Colon (tissue), 2 donors: ENCODE results near the gene PRELP.
"Not testable (repeated sequence)": the region's sequence is repeated elsewhere in the genome, so short reads cannot be mapped to it uniquely, and the experiment has no call there.

ENCODE experiments used
- FAIRE-seq: peaks from 2 replicates; lab custom pipeline; 2012; peaks lifted over from hg19 to GRCh38; lab: Jason Lieb, UNC
- donor health status: control.
- donor health status: control.

Gene PRELP

GRCh38 chr1:203454986-203455471 is 20.6 kb upstream of the PRELP start:
- no peak for FAIRE-seq

- no peak for FAIRE-seq
These were observed 19.9 kb upstream of the PRELP start for GRCh38 chr1:203455706-203456105.

- no peak for FAIRE-seq
These were observed 19.0 kb upstream of the PRELP start for GRCh38 chr1:203456577-203456976.

- no peak for FAIRE-seq
These were observed 17.5 kb upstream of the PRELP start for GRCh38 chr1:203458078-203458477.

- FAIRE-seq, result no peak
These were observed 15.9 kb upstream of the PRELP start for GRCh38 chr1:203459671-203460201.

GRCh38 chr1:203461717-203462116 is 13.9 kb upstream of the PRELP start:
- FAIRE-seq, result no peak

GRCh38 chr1:203462143-203462542 is 13.5 kb upstream of the PRELP start:
- FAIRE-seq, result no peak

- FAIRE-seq, result no peak
These were observed 12.7 kb upstream of the PRELP start for GRCh38 chr1:203462878-203463277.

- no peak for FAIRE-seq
These were observed 12.0 kb upstream of the PRELP start for GRCh38 chr1:203463469-203464062.

- no peak for FAIRE-seq
These were observed 11.4 kb upstream of the PRELP start for GRCh38 chr1:203464226-203464625.

GRCh38 chr1:203464743-203465142 is 10.9 kb upstream of the PRELP start:
- no peak for FAIRE-seq

- FAIRE-seq, result no peak
These were observed 10.3 kb upstream of the PRELP start for GRCh38 chr1:203465146-203465798.

- no peak for FAIRE-seq
These were observed 9.7 kb upstream of the PRELP start for GRCh38 chr1:203465948-203466347.

GRCh38 chr1:203466906-203467549 is 8.6 kb upstream of the PRELP start:
- not testable (repeated sequence) for FAIRE-seq

- FAIRE-seq, result no peak
These were observed 8.1 kb upstream of the PRELP start for GRCh38 chr1:203467550-203467921.

- FAIRE-seq, result no peak
These were observed 7.3 kb upstream of the PRELP start for GRCh38 chr1:203468326-203468725.

- no peak for FAIRE-seq
These were observed 5.4 kb upstream of the PRELP start for GRCh38 chr1:203470240-203470639.

GRCh38 chr1:203471841-203472240 is 3.8 kb upstream of the PRELP start:
- no peak for FAIRE-seq

- FAIRE-seq, result no peak
These were observed 2.3 kb upstream of the PRELP start for GRCh38 chr1:203473281-203473680.

GRCh38 chr1:203473781-203474305 is 1.8 kb upstream of the PRELP start:
- FAIRE-seq, result no peak

GRCh38 chr1:203476216-203476814 is 709 bp downstream of the PRELP start:
- no peak for FAIRE-seq

- no peak for FAIRE-seq
These were observed 2.1 kb downstream of the PRELP start for GRCh38 chr1:203477748-203478147.

- no peak for FAIRE-seq
These were observed 2.6 kb downstream of the PRELP start for GRCh38 chr1:203478231-203478630.
